NCI-H2081 (cell line): ENCODE measurements around the gene CREB5.

Experiments
- DNase-seq, 2 experiments: peaks; one replicate each; lab custom pipeline; 2025; lab: John Stamatoyannopoulos, UW

Gene CREB5

GRCh38 chr7:28479507-28479947 lies 67.2 kb downstream of the CREB5 start:
- no peak for DNase-seq

- no peak for DNase-seq
These were observed 68.3 kb downstream of the CREB5 start for GRCh38 chr7:28480595-28480994.

GRCh38 chr7:28481091-28481926 lies 69.0 kb downstream of the CREB5 start:
- DNase-seq = no peak

GRCh38 chr7:28483112-28483511 lies 70.8 kb downstream of the CREB5 start:
- no peak for DNase-seq

- no peak for DNase-seq
These were observed 71.7 kb downstream of the CREB5 start for GRCh38 chr7:28483908-28484605.

- no peak for DNase-seq
These were observed 72.3 kb downstream of the CREB5 start for GRCh38 chr7:28484606-28484935.

- DNase-seq = no peak
These were observed 75.2 kb downstream of the CREB5 start for GRCh38 chr7:28487487-28487886.

- DNase-seq = no peak
These were observed 75.9 kb downstream of the CREB5 start for GRCh38 chr7:28488061-28488791.

GRCh38 chr7:28490831-28491230 lies 78.5 kb downstream of the CREB5 start:
- DNase-seq = no peak

- no peak for DNase-seq
These were observed 81.2 kb downstream of the CREB5 start for GRCh38 chr7:28493477-28493876.

GRCh38 chr7:28497009-28497408 lies 84.7 kb downstream of the CREB5 start:
- no peak for DNase-seq

- no peak for DNase-seq
These were observed 86.3 kb downstream of the CREB5 start for GRCh38 chr7:28498636-28499035.

- no peak for DNase-seq
These were observed 87.8 kb downstream of the CREB5 start for GRCh38 chr7:28500138-28500537.

GRCh38 chr7:28502408-28502807 lies 90.1 kb downstream of the CREB5 start:
- DNase-seq = no peak

GRCh38 chr7:28503396-28503795 lies 91.1 kb downstream of the CREB5 start:
- no peak for DNase-seq

GRCh38 chr7:28505014-28505413 lies 92.7 kb downstream of the CREB5 start:
- DNase-seq = no peak

GRCh38 chr7:28505867-28506266 lies 93.5 kb downstream of the CREB5 start:
- DNase-seq = no peak

GRCh38 chr7:28507525-28508282 lies 95.4 kb downstream of the CREB5 start:
- no peak for DNase-seq

GRCh38 chr7:28509251-28510025 lies 97.1 kb downstream of the CREB5 start:
- DNase-seq = no peak

GRCh38 chr7:28510026-28510369 lies 97.7 kb downstream of the CREB5 start:
- no peak for DNase-seq

- DNase-seq = no peak
These were observed 100.5 kb downstream of the CREB5 start for GRCh38 chr7:28512668-28513440.
